ENCODE results near the gene LDLRAD3. TPM values are rescaled to one million over a fixed set of nuclear protein-coding genes. Genes with fewer than 3 reads are reported as not detected.

The LDLRAD3 gene
- total RNA-seq, 5 donors from 2014 or later (not counting 1 experiment from before 2014, with no cell fraction given), result 0.18 to 0.22 TPM; not detected in 3

DNA sequence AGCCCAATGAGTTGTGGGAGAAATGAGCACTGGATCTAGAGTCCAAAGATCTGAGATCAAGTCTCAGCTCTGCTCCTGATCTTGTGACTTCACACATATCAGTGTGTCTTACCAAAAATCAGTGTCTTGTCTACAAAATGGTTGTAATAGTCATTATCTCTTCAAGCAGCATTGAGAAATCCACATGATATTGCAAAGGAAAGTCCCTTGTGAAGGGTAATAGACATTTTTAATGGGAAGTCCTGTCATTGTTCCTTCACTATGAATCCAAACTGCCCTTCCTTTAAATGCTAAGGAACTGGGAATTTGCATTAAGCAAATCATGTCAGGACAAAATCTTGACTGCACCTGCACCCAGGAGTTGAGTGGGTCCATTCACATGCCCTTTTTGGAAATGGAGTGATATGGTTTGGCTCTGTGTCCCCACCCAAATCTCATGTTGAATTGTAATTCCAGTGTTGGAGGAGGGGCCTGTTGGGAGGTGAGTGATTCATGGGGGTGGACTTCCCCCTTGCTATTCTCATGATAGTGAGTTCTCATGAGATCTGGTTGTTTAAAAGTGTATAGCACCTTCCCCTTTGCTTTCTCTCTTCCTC, 294.3 kb downstream of the LDLRAD3 start:
- DNase-seq (no peak), ATAC-seq (replicated peaks in 1 of 4) (no peak)
- no peaks in the 10 kb centered on the region for H3K36me3 ChIP-seq (ENCODE audit: control insufficient read depth in 2 of 2, extremely low read depth in 1 of 2, insufficient read depth in 1 of 2, low read length in 1 of 2)
- Mint-ChIP-seq H3K4me3 (no peak overlapping the region), H3K27me3 (peaks cover 14 to 18% of the 10 kb centered on the region in 2 donors), H3K36me3 (no peaks in the 10 kb centered on the region), H3K27ac (no peak overlapping the region), H3K4me1 (no peaks in the 10 kb centered on the region), H3K9me3 (no peaks in the 10 kb centered on the region)
- H3K4me3 ChIP-seq (ENCODE audit: control insufficient read depth in 1 of 2, extremely low read depth in 1 of 2, low read length in 1 of 2), result no peak overlapping the region
- CTCF ChIA-PET, result no interaction called here
- no peaks in the 10 kb centered on the region for H3K9me3 ChIP-seq
- peaks cover 0 to 15% of the 10 kb centered on the region in 2 experiments for H3K27me3 ChIP-seq (replicated peaks in 1 of 2; ENCODE audit: control insufficient read depth in 2 of 2, extremely low read depth in 1 of 2, insufficient read depth in 2 of 2, low read length in 1 of 2)
- POLR2A ChIA-PET, result no interaction called here
- H3K4me1 ChIP-seq (ENCODE audit: control insufficient read depth in 1 of 2, extremely low read depth in 1 of 2, insufficient read depth in 2 of 2, low read length in 2 of 2), result no peaks in the 10 kb centered on the region
- H3K27ac ChIP-seq (ENCODE audit: low read length), result no peak overlapping the region

DNA sequence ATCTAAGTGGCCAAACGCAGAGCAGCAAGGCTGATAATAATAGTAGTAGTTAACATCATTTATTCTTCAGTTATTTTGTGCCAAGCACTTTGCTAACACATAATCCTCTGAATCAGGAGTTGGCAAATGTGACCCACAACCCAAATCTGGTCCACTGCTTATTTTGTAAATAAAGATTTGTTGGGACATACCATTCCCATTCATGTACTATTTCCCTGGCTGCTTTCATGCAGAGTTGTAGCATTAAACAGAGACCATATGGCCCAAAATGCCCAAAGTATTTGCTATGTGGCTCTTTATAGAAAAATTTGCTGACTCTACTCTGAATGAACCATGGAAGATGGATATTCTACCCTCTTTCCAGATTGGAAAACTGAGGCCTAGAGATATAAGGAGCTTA, 295.0 kb downstream of the LDLRAD3 start:
- no CpG with 5 or more reads among the region's 1 CpG for WGBS (ENCODE audit: insufficient coverage)
- Histone ChIP-seq H3K36me3 (ENCODE audit: control insufficient read depth in 2 of 2, extremely low read depth in 1 of 2, insufficient read depth in 1 of 2, low read length in 1 of 2) (no peaks in the 10 kb centered on the region), H3K27me3 (replicated peaks in 1 of 2; ENCODE audit: control insufficient read depth in 2 of 2, extremely low read depth in 1 of 2, insufficient read depth in 2 of 2, low read length in 1 of 2) (peaks cover 0 to 18% of the 10 kb centered on the region in 2 experiments), H3K9me3 (no peaks in the 10 kb centered on the region), H3K4me3 (ENCODE audit: control insufficient read depth in 1 of 2, extremely low read depth in 1 of 2, low read length in 1 of 2) (no peak overlapping the region), H3K4me1 (ENCODE audit: control insufficient read depth in 1 of 2, extremely low read depth in 1 of 2, insufficient read depth in 2 of 2, low read length in 2 of 2) (no peaks in the 10 kb centered on the region), H3K27ac (ENCODE audit: low read length) (no peak overlapping the region)
- Mint-ChIP-seq H3K4me3 (no peak overlapping the region), H3K36me3 (no peaks in the 10 kb centered on the region), H3K27me3 (peaks cover 17 to 25% of the 10 kb centered on the region in 2 donors), H3K9me3 (no peaks in the 10 kb centered on the region), H3K27ac (no peak overlapping the region), H3K4me1 (no peaks in the 10 kb centered on the region)
- ChIA-PET POLR2A (no interaction called here), CTCF (no interaction called here)
- ATAC-seq (replicated peaks in 1 of 4) (no peak), DNase-seq (no peak)

- CTCF ChIA-PET, result no interaction called here
- POLR2A ChIA-PET, result no interaction called here
- Histone ChIP-seq H3K36me3 (ENCODE audit: control insufficient read depth in 2 of 2, extremely low read depth in 1 of 2, insufficient read depth in 1 of 2, low read length in 1 of 2) (no peaks in the 10 kb centered on the region), H3K4me3 (ENCODE audit: control insufficient read depth in 1 of 2, extremely low read depth in 1 of 2, low read length in 1 of 2) (no peak overlapping the region), H3K4me1 (ENCODE audit: control insufficient read depth in 1 of 2, extremely low read depth in 1 of 2, insufficient read depth in 2 of 2, low read length in 2 of 2) (no peaks in the 10 kb centered on the region), H3K27ac (ENCODE audit: low read length) (no peak overlapping the region), H3K27me3 (replicated peaks in 1 of 2; ENCODE audit: control insufficient read depth in 2 of 2, extremely low read depth in 1 of 2, insufficient read depth in 2 of 2, low read length in 1 of 2) (peaks cover 0 to 18% of the 10 kb centered on the region in 2 experiments), H3K9me3 (no peaks in the 10 kb centered on the region)
- Mint-ChIP-seq H3K27me3 (peaks cover 17 to 29% of the 10 kb centered on the region in 2 donors), H3K4me3 (no peak overlapping the region), H3K4me1 (no peaks in the 10 kb centered on the region), H3K27ac (no peak overlapping the region), H3K9me3 (no peaks in the 10 kb centered on the region), H3K36me3 (no peaks in the 10 kb centered on the region)
- ATAC-seq (replicated peaks in 1 of 4) (no peak), DNase-seq (no peak)
- WGBS (ENCODE audit: insufficient coverage), result no CpG with 5 or more reads among the region's 3 CpGs
Measured at GRCh38 chr11:36239636-36240035, 295.8 kb downstream of the LDLRAD3 start.

GRCh38 chr11:36240173-36240572, 296.3 kb downstream of the LDLRAD3 start:
- CTCF ChIA-PET, result no interaction called here
- H3K27me3 Mint-ChIP-seq, result peaks cover 17 to 35% of the 10 kb centered on the region in 2 donors
- no peak for ATAC-seq (replicated peaks in 1 of 4)
- POLR2A ChIA-PET, result no interaction called here
- Histone ChIP-seq H3K27ac (ENCODE audit: low read length) (no peak overlapping the region), H3K36me3 (ENCODE audit: control insufficient read depth in 2 of 2, extremely low read depth in 1 of 2, insufficient read depth in 1 of 2, low read length in 1 of 2) (no peaks in the 10 kb centered on the region), H3K4me1 (ENCODE audit: control insufficient read depth in 1 of 2, extremely low read depth in 1 of 2, insufficient read depth in 2 of 2, low read length in 2 of 2) (no peaks in the 10 kb centered on the region), H3K27me3 (replicated peaks in 1 of 2; ENCODE audit: control insufficient read depth in 2 of 2, extremely low read depth in 1 of 2, insufficient read depth in 2 of 2, low read length in 1 of 2) (peaks cover 0 to 18% of the 10 kb centered on the region in 2 experiments), H3K4me3 (ENCODE audit: control insufficient read depth in 1 of 2, extremely low read depth in 1 of 2, low read length in 1 of 2) (no peak overlapping the region), H3K9me3 (no peaks in the 10 kb centered on the region)
- no peak for DNase-seq
- H3K27ac Mint-ChIP-seq, result no peak overlapping the region
- no peaks in the 10 kb centered on the region for H3K36me3 Mint-ChIP-seq
- no peak overlapping the region for H3K4me3 Mint-ChIP-seq
- H3K4me1 Mint-ChIP-seq, result no peaks in the 10 kb centered on the region
- WGBS (ENCODE audit: insufficient coverage), result 0% methylated on average over 1 of the region's 4 CpGs
- H3K9me3 Mint-ChIP-seq, result no peaks in the 10 kb centered on the region

- POLR2A ChIA-PET, result no interaction called here
- Histone ChIP-seq H3K4me1 (ENCODE audit: control insufficient read depth in 1 of 2, extremely low read depth in 1 of 2, insufficient read depth in 2 of 2, low read length in 2 of 2) (no peaks in the 10 kb centered on the region), H3K4me3 (ENCODE audit: control insufficient read depth in 1 of 2, extremely low read depth in 1 of 2, low read length in 1 of 2) (no peak overlapping the region), H3K36me3 (ENCODE audit: control insufficient read depth in 2 of 2, extremely low read depth in 1 of 2, insufficient read depth in 1 of 2, low read length in 1 of 2) (no peaks in the 10 kb centered on the region), H3K27ac (ENCODE audit: low read length) (no peak overlapping the region), H3K9me3 (no peaks in the 10 kb centered on the region), H3K27me3 (replicated peaks in 1 of 2; ENCODE audit: control insufficient read depth in 2 of 2, extremely low read depth in 1 of 2, insufficient read depth in 2 of 2, low read length in 1 of 2) (peaks cover 0 to 20% of the 10 kb centered on the region in 2 experiments)
- Mint-ChIP-seq H3K27me3 (peaks cover 19 to 41% of the 10 kb centered on the region in 2 donors), H3K27ac (no peak overlapping the region), H3K9me3 (no peaks in the 10 kb centered on the region), H3K36me3 (no peaks in the 10 kb centered on the region), H3K4me1 (no peaks in the 10 kb centered on the region), H3K4me3 (no peak overlapping the region)
- CTCF ChIA-PET, result no interaction called here
- WGBS (ENCODE audit: insufficient coverage), result 100% methylated on average over 4 of the region's 4 CpGs
- DNase-seq, result no peak
- ATAC-seq (replicated peaks in 1 of 4), result no peak
Measured at GRCh38 chr11:36240801-36241200, 296.9 kb downstream of the LDLRAD3 start.

DNA sequence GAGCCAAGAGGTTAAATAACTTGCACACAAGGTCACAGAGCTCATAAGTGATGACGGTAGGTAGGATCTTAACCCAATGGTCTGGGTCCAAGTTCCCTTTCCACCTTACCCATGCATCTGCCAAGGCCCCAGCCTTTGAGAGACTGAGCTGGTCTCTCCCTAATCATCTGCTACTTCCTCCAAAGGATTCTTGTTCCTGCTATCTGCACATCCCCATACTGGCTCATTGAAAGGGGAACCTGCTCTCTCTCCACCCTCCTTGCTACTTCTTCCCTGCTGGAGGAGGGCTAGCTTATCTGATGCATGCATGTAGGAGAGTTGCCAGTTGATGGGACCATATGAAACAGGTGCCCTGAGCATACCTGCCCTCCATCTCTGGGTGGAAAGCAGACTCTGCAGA, 297.6 kb downstream of the LDLRAD3 start:
- Histone ChIP-seq H3K27ac (ENCODE audit: low read length) (no peak overlapping the region), H3K27me3 (replicated peaks in 1 of 2; ENCODE audit: control insufficient read depth in 2 of 2, extremely low read depth in 1 of 2, insufficient read depth in 2 of 2, low read length in 1 of 2) (peaks cover 0 to 20% of the 10 kb centered on the region in 2 experiments), H3K9me3 (no peaks in the 10 kb centered on the region), H3K4me3 (ENCODE audit: control insufficient read depth in 1 of 2, extremely low read depth in 1 of 2, low read length in 1 of 2) (no peak overlapping the region), H3K4me1 (ENCODE audit: control insufficient read depth in 1 of 2, extremely low read depth in 1 of 2, insufficient read depth in 2 of 2, low read length in 2 of 2) (no peaks in the 10 kb centered on the region), H3K36me3 (ENCODE audit: control insufficient read depth in 2 of 2, extremely low read depth in 1 of 2, insufficient read depth in 1 of 2, low read length in 1 of 2) (no peaks in the 10 kb centered on the region)
- DNase-seq (no peak), ATAC-seq (replicated peaks in 1 of 4) (no peak)
- H3K4me1 Mint-ChIP-seq, result no peaks in the 10 kb centered on the region
- CTCF ChIA-PET, result no interaction called here
- WGBS (ENCODE audit: insufficient coverage), result 100% methylated on average over 1 of the region's 1 CpG
- H3K36me3 Mint-ChIP-seq, result no peaks in the 10 kb centered on the region
- H3K27ac Mint-ChIP-seq, result no peak overlapping the region
- no peaks in the 10 kb centered on the region for H3K9me3 Mint-ChIP-seq
- no peak overlapping the region for H3K4me3 Mint-ChIP-seq
- POLR2A ChIA-PET, result no interaction called here
- H3K27me3 Mint-ChIP-seq, result peaks cover 23 to 41% of the 10 kb centered on the region in 2 donors

GRCh38 chr11:36243641-36244040, 299.8 kb downstream of the LDLRAD3 start:
- peaks cover 0 to 20% of the 10 kb centered on the region in 2 experiments for H3K27me3 ChIP-seq (replicated peaks in 1 of 2; ENCODE audit: control insufficient read depth in 2 of 2, extremely low read depth in 1 of 2, insufficient read depth in 2 of 2, low read length in 1 of 2)
- Mint-ChIP-seq H3K9me3 (no peaks in the 10 kb centered on the region), H3K4me1 (no peaks in the 10 kb centered on the region), H3K27me3 (peaks cover 22 to 52% of the 10 kb centered on the region in 2 donors), H3K27ac (no peak overlapping the region), H3K36me3 (no peaks in the 10 kb centered on the region), H3K4me3 (no peak overlapping the region)
- CTCF ChIA-PET, result no interaction called here
- no peak overlapping the region for H3K27ac ChIP-seq (ENCODE audit: low read length)
- POLR2A ChIA-PET, result no interaction called here
- ATAC-seq (replicated peaks in 1 of 4) (no peak), DNase-seq (no peak)
- H3K36me3 ChIP-seq (ENCODE audit: control insufficient read depth in 2 of 2, extremely low read depth in 1 of 2, insufficient read depth in 1 of 2, low read length in 1 of 2), result no peaks in the 10 kb centered on the region
- WGBS (ENCODE audit: insufficient coverage), result 40% methylated on average over 1 of the region's 1 CpG
- no peaks in the 10 kb centered on the region for H3K9me3 ChIP-seq
- no peaks in the 10 kb centered on the region for H3K4me1 ChIP-seq (ENCODE audit: control insufficient read depth in 1 of 2, extremely low read depth in 1 of 2, insufficient read depth in 2 of 2, low read length in 2 of 2)
- no peak overlapping the region for H3K4me3 ChIP-seq (ENCODE audit: control insufficient read depth in 1 of 2, extremely low read depth in 1 of 2, low read length in 1 of 2)

Measured in T-cell (primary cell).